Sigmoid colon (tissue), 4 donors: ENCODE results near the gene LEFTY2.
"Not testable (repeated sequence)": the region's sequence is repeated elsewhere in the genome, so short reads cannot be mapped to it uniquely, and the experiment has no call there.

ENCODE experiments used
- EP300 ChIP-seq, 4 donors: sonication (generic); formaldehyde crosslinking; IDR thresholded peaks; one replicate each; pipeline ENCODE4 v1.6.1; 2017; ENCODE audit warnings: antibody characterized with exemption in 4 of 4
- POLR2A ChIP-seq, 2 donors: fragments of 450-650 bp; IDR thresholded peaks; one replicate each; pipeline ENCODE4 v1.6.1; 2016; ENCODE audit warnings: antibody characterized with exemption in 2 of 2, mild to moderate bottlenecking in 2 of 2, moderate library complexity in 2 of 2
- POLR2AphosphoS5 ChIP-seq, 4 donors: sonication (generic); formaldehyde crosslinking; IDR thresholded peaks; one replicate each; pipeline ENCODE4 v1.6.1; 2017; ENCODE audit warnings: antibody characterized with exemption in 4 of 4
- TF ChIP-seq, protein P1 (sequence below), 4 experiments: fragments of 450-650 bp in 3 of 4; fragments of 200-600 bp in 1 of 4; IDR thresholded peaks; one replicate each; pipeline ENCODE4 v1.5.1; 2016 to 2019; ENCODE audit warnings: antibody characterized with exemption in 4 of 4, mild to moderate bottlenecking in 3 of 4, moderate library complexity in 2 of 4

DNA sequence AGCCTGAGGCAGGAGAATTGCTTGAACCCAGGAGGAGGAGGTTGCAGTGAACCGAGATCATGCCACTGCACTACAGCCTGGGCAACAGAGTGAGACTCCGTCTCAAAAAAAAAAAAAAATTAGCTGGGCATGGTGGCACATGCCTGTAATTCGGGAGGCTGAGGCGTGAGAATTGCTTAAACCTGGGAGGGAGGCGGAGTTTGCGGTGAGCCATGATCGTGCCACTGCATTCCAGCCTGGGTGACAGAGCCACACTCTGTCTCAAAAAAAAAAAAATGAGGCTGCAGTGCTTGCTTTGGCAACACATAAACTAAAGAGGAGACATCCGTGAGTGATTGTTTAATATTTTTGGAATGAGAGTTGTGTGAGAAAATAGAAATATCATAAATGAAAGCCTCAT is 4.9 kb downstream of the LEFTY2 start:
- TF ChIP-seq, protein P1, sequence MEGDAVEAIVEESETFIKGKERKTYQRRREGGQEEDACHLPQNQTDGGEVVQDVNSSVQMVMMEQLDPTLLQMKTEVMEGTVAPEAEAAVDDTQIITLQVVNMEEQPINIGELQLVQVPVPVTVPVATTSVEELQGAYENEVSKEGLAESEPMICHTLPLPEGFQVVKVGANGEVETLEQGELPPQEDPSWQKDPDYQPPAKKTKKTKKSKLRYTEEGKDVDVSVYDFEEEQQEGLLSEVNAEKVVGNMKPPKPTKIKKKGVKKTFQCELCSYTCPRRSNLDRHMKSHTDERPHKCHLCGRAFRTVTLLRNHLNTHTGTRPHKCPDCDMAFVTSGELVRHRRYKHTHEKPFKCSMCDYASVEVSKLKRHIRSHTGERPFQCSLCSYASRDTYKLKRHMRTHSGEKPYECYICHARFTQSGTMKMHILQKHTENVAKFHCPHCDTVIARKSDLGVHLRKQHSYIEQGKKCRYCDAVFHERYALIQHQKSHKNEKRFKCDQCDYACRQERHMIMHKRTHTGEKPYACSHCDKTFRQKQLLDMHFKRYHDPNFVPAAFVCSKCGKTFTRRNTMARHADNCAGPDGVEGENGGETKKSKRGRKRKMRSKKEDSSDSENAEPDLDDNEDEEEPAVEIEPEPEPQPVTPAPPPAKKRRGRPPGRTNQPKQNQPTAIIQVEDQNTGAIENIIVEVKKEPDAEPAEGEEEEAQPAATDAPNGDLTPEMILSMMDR (IDR thresholded peaks at IDR 0.05) = not testable (repeated sequence)
- TF ChIP-seq POLR2AphosphoS5, EP300, POLR2A (IDR thresholded peaks at IDR 0.05): not testable (repeated sequence)
